Natural killer cell (primary cell): Measurements from ENCODE around the gene NME5. TPM values are rescaled to one million over a fixed set of nuclear protein-coding genes. Genes with fewer than 3 reads are reported as not detected.
A peak's percentile ranks its signal among the peaks of the same experiment; 100 is the strongest.

Source experiments
- ATAC-seq, 3 donors: fragments of 150-1000 bp in 2 of 3; fragments of 200-7000 bp in 1 of 3; cut with Tn5 transposase; 1 replicate in 1 of 3; 2 replicates in 2 of 3; pipeline ENCODE4 v1.10.0; 2021; ENCODE audit warnings: mild to moderate bottlenecking in 2 of 3, moderate library complexity in 2 of 3
- DNase-seq, 2 donors: peaks; one replicate each; pipeline versions ENCODE4 v3.0.0 to v3.0.0-alpha.2; 2013 to 2021; ENCODE audit warnings: mixed read lengths in 1 of 2
- H3K27ac ChIP-seq: one replicate; pipeline ENCODE4 v1.5.1; 2013; ENCODE audit warnings: mild to moderate bottlenecking, low read length
- H3K27me3 ChIP-seq: one replicate; pipeline ENCODE4 v1.6.1; 2013; ENCODE audit warnings: low read length; ENCODE audit not compliant: control insufficient read depth, insufficient read depth
- H3K36me3 ChIP-seq: one replicate; pipeline ENCODE4 v1.6.1; 2013; ENCODE audit warnings: low read length; ENCODE audit not compliant: control insufficient read depth, insufficient read depth
- H3K4me1 ChIP-seq: one replicate; pipeline ENCODE4 v1.6.1; 2013; ENCODE audit warnings: low read length; ENCODE audit not compliant: control insufficient read depth, insufficient read depth
- H3K4me3 ChIP-seq: one replicate; pipeline ENCODE4 v1.5.1; 2013; ENCODE audit warnings: low read length
- H3K9me3 ChIP-seq: one replicate; pipeline ENCODE4 v1.6.1; 2013; ENCODE audit warnings: low read length; ENCODE audit not compliant: control insufficient read depth, insufficient read depth
- H3K27ac Mint-ChIP-seq, 2 donors: one replicate each; pipeline ENCODE4 v1.8.0; 2022; ENCODE audit warnings: mild to moderate bottlenecking in 2 of 2, mixed read lengths in 2 of 2, moderate library complexity in 1 of 2
- H3K27me3 Mint-ChIP-seq, 2 donors: one replicate each; pipeline ENCODE4 v1.8.0; 2022; ENCODE audit warnings: low read depth in 2 of 2, mixed read lengths in 2 of 2
- H3K36me3 Mint-ChIP-seq: one replicate; pipeline ENCODE4 v1.8.0; 2022; ENCODE audit warnings: mixed read lengths
- H3K4me1 Mint-ChIP-seq, 2 donors: one replicate each; pipeline ENCODE4 v1.8.0; 2022; ENCODE audit warnings: mixed read lengths in 2 of 2
- H3K4me3 Mint-ChIP-seq: one replicate; pipeline ENCODE4 v1.8.0; 2022; ENCODE audit warnings: mild to moderate bottlenecking, moderate library complexity, mixed read lengths
- H3K9me3 Mint-ChIP-seq, 2 donors: one replicate each; pipeline ENCODE4 v1.8.0; 2022; ENCODE audit warnings: mixed read lengths in 2 of 2
- WGBS: methylation state at CpG from one replicate; pipeline ENCODE4 v1.1.7; 2013; ENCODE audit warnings: missing lambda C conversion rate; ENCODE audit not compliant: insufficient coverage; 5-methylcytosine and 5-hydroxymethylcytosine counted together
- intact Hi-C: fragments of 100-400 bp; cut with micrococcal nuclease; formaldehyde crosslinking; loops from one replicate; pipeline ENCODE4 v1.14.2; 2022
- total RNA-seq, 4 donors: library from RNA; stranded (reverse); fragments of 120-200 nt in 1 of 4; gene quantifications; one replicate each; pipeline versions ENCODE4 v1.2.3 to v1.2.4, GENCODE V29; 2013 to 2022
- TF ChIP-seq, protein P1 (sequence below): fragments of 200-600 bp; IDR thresholded peaks from one replicate; pipeline ENCODE4 v1.8.0; 2022; ENCODE audit warnings: antibody characterized with exemption

Gene NME5
- total RNA-seq, 3 donors from 2014 or later (not counting 1 experiment from before 2014, with no cell fraction given): not detected

DNA sequence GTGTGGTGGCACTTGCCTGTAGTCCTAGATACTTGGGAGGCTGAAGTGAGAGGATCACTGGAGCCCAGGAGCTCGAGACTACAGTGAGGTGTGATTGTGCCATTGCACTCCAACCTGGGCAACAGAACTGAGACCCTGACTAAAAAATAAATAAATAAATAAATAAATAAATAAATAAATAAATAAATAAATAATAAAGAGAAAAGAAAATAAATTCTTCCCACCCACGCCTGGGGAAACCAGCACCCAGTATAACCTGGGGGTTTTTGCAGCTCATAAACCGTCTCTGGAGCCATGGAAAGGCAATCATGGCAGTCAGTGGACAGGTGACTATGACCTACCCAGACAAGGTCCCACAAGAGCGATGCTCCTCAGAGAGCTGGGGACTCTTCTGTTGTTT lies 47.5 kb downstream of the NME5 start:
- intact Hi-C loops: no loop called here
- 86% methylated on average over 4 of the region's 4 CpGs for WGBS

DNA sequence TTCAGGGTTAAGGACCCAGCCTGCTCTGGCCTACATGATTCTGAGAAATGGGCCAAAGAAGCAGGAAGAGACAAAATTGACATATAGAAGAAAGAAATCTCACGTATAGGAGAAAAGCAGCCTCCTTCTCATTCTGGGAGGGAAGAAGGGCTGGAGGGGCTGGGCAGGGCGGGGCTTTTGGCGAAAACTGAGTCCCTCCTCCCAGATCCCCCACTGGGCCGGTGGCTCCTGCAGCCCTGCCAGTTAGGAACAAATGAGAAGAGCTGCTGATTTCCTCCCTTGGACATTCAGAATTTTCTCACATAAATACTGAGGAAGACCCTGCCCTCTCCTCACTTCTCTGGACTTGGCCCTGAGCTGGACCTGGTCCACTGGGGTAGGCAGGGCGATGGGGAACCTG lies 55.5 kb downstream of the NME5 start, which contains the start of gene WNT8A:
Gene WNT8A (plus strand): TSS at position 332 of the 400 bp plus-strand sequence. CDS start 95 bp downstream, outside the sequence.
- intact Hi-C loops: no loop called here
- 88% methylated on average over 5 of the region's 5 CpGs for WGBS

More for the DNA sequence above, 47.5 kb downstream of the NME5 start:
- H3K27me3 ChIP-seq: no peaks in the 10 kb centered on the region
- no peak overlapping the region for H3K4me3 ChIP-seq
- DNase-seq (no peak), ATAC-seq (no peak)
- H3K4me1 Mint-ChIP-seq: no peaks in the 10 kb centered on the region
- H3K27me3 Mint-ChIP-seq: peaks cover 9 to 33% of the 10 kb centered on the region in 2 donors
- no peak overlapping the region for H3K27ac Mint-ChIP-seq
- no peaks in the 10 kb centered on the region for H3K4me1 ChIP-seq
- no peaks in the 10 kb centered on the region for H3K36me3 ChIP-seq
- TF ChIP-seq, protein P1, sequence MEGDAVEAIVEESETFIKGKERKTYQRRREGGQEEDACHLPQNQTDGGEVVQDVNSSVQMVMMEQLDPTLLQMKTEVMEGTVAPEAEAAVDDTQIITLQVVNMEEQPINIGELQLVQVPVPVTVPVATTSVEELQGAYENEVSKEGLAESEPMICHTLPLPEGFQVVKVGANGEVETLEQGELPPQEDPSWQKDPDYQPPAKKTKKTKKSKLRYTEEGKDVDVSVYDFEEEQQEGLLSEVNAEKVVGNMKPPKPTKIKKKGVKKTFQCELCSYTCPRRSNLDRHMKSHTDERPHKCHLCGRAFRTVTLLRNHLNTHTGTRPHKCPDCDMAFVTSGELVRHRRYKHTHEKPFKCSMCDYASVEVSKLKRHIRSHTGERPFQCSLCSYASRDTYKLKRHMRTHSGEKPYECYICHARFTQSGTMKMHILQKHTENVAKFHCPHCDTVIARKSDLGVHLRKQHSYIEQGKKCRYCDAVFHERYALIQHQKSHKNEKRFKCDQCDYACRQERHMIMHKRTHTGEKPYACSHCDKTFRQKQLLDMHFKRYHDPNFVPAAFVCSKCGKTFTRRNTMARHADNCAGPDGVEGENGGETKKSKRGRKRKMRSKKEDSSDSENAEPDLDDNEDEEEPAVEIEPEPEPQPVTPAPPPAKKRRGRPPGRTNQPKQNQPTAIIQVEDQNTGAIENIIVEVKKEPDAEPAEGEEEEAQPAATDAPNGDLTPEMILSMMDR: no peak
- H3K36me3 Mint-ChIP-seq: no peaks in the 10 kb centered on the region
- H3K9me3 ChIP-seq: no peaks in the 10 kb centered on the region
- no peaks in the 10 kb centered on the region for H3K9me3 Mint-ChIP-seq
- no peak overlapping the region for H3K27ac ChIP-seq
- no peak overlapping the region for H3K4me3 Mint-ChIP-seq

DNA sequence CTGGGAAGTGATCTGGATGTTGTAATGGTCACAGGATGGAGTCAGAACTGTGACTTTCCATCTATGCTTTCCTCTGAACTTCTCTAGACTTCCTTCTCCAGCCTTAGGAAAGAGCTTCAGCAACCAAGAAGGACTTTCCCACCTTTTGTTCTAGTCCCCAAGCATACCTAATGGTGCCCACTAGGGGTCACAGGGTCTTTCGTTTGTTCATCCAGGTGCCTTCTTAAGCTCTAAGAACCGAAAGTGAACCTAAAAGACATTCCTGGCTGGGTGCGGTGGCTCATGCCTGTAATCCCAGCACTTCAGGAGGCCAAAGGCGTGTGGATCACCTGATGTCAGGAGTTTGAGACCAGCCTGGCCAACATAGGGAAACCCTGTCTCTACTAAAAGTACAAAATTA lies 57.2 kb downstream of the NME5 start:
- DNase-seq: peak in 1 of 2 donors; percentile 11
- Mint-ChIP-seq H3K4me3 (no peak overlapping the region), H3K27me3 (peaks cover 0 to 3% of the 10 kb centered on the region in 2 donors), H3K9me3 (no peaks in the 10 kb centered on the region), H3K27ac (no peak overlapping the region), H3K4me1 (no peaks in the 10 kb centered on the region), H3K36me3 (no peaks in the 10 kb centered on the region)
- H3K4me1 ChIP-seq: no peaks in the 10 kb centered on the region
- no peaks in the 10 kb centered on the region for H3K9me3 ChIP-seq
- intact Hi-C loops: no loop called here
- no peaks in the 10 kb centered on the region for H3K36me3 ChIP-seq
- no peak overlapping the region for H3K4me3 ChIP-seq
- no peak for ATAC-seq
- WGBS: 89% methylated on average over 4 of the region's 4 CpGs
- no peaks in the 10 kb centered on the region for H3K27me3 ChIP-seq
- H3K27ac ChIP-seq: no peak overlapping the region
- TF ChIP-seq, protein P1: no peak

More for the DNA sequence above, 55.5 kb downstream of the NME5 start, which contains the start of gene WNT8A:
- Mint-ChIP-seq H3K36me3 (no peaks in the 10 kb centered on the region), H3K9me3 (no peaks in the 10 kb centered on the region), H3K4me1 (no peaks in the 10 kb centered on the region), H3K27me3 (peaks cover 0 to 3% of the 10 kb centered on the region in 2 donors), H3K4me3 (no peak within 1 kb of the TSS), H3K27ac (no peak within 1 kb of the TSS)
- no peak within 1 kb of the TSS for H3K27ac ChIP-seq
- no peaks in the 10 kb centered on the region for H3K4me1 ChIP-seq
- DNase-seq (no peak), ATAC-seq (no peak)
- no peaks in the 10 kb centered on the region for H3K27me3 ChIP-seq
- no peaks in the 10 kb centered on the region for H3K36me3 ChIP-seq
- no peaks in the 10 kb centered on the region for H3K9me3 ChIP-seq
- H3K4me3 ChIP-seq: no peak within 1 kb of the TSS
- TF ChIP-seq, protein P1: no peak

DNA sequence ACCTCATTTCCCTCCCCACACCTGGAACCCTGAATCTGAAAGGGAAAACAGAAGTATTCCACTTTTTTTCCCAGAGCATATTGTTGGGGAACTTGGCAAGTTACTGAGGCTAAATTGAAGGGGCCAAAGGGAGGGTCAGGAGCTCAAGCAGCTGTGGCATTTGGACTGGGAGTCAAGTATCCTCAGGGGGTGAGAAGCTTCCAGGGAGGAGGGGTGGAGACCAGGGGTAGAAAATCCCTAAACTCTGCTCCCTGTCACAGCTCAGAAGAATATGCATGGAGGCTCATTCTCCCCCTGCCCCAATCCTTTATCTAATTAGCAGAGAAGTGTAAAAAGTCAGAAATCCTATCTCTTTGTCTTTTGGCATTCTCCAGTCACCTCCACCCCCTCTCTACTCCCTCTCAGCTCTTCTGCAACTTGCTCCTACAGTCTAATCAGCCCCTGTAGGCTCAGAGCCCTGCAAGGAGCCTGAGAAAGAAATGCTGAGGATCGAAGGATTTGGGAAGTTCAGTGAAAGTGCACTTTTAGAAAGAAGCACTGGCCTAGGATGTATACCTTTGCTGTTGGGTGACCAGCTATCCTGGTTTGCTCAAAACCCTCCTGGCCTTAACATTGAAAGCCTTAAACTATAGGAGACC lies 61.1 kb downstream of the NME5 start:
- H3K9me3 ChIP-seq: no peaks in the 10 kb centered on the region
- intact Hi-C loops: no loop called here

More for the DNA sequence above, 61.1 kb downstream of the NME5 start:
- Histone ChIP-seq H3K27me3 (no peaks in the 10 kb centered on the region), H3K4me1 (no peaks in the 10 kb centered on the region), H3K27ac (no peak overlapping the region), H3K4me3 (no peak overlapping the region), H3K36me3 (no peaks in the 10 kb centered on the region)
- Mint-ChIP-seq H3K36me3 (no peaks in the 10 kb centered on the region), H3K4me1 (no peaks in the 10 kb centered on the region), H3K27me3 (peaks cover 0 to 10% of the 10 kb centered on the region in 2 donors), H3K9me3 (no peaks in the 10 kb centered on the region), H3K27ac (no peak overlapping the region), H3K4me3 (no peak overlapping the region)
- TF ChIP-seq, protein P1: no peak
- DNase-seq: no peak
- ATAC-seq: no peak
- WGBS: 92% methylated on average over 1 of the region's 1 CpG
